Measurements from ENCODE around the gene DDN.

DNA sequence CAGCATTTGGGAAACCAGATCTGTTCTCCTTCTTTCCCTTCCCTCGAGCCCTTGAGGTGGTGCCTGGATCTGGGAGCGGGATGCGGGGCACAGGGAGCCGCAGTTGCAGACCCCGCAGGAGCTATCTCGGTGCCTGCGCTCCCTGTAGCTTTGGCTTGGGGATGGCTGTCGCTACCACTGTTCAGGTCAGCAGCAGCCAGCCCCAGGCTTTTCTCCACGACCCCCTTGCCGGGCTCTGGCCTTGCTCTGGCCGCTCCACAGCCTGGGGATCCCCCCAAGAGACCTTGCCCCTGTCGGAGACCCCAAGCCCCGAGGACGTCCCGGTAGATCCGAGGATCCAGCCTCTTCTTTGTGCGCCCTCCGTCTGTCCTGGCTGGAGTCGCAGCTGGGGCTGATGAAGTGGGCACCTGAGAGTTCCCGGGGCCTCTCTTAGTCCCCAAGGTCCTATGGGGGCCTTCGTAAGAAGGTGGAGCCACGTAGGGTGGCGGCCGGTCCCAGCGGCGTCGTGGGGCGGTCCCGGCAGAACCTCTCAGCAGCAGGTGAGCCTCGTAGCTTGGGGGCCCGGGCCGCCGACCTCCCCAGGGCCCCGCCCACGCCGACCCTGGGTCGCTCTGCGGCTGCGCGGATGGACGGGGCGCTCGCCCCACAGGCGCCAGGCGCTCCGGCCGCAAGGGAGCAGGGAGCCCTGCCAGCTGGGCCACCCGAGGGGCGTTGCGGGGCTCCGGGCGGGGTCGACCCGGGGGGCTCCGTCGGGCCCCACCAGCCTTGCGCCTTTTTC lies 1.3 kb downstream of the DDN start:
- TF ChIP-seq, protein P1, sequence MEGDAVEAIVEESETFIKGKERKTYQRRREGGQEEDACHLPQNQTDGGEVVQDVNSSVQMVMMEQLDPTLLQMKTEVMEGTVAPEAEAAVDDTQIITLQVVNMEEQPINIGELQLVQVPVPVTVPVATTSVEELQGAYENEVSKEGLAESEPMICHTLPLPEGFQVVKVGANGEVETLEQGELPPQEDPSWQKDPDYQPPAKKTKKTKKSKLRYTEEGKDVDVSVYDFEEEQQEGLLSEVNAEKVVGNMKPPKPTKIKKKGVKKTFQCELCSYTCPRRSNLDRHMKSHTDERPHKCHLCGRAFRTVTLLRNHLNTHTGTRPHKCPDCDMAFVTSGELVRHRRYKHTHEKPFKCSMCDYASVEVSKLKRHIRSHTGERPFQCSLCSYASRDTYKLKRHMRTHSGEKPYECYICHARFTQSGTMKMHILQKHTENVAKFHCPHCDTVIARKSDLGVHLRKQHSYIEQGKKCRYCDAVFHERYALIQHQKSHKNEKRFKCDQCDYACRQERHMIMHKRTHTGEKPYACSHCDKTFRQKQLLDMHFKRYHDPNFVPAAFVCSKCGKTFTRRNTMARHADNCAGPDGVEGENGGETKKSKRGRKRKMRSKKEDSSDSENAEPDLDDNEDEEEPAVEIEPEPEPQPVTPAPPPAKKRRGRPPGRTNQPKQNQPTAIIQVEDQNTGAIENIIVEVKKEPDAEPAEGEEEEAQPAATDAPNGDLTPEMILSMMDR (IDR thresholded peaks at IDR 0.05 in 4 of 5, conservative IDR thresholded peaks at IDR 0.05 in 1 of 5) = no peak
- TF ChIP-seq POLR2A (IDR thresholded peaks at IDR 0.05) = peak in 1 of 2 donors; percentile 45

Data from gastrocnemius medialis (tissue), 4 donors.